ENCODE measurements around the gene GRAMD1A. TPM values are rescaled to one million over a fixed set of nuclear protein-coding genes. Genes with fewer than 3 reads are reported as not detected.
"Not testable (repeated sequence)": the region's sequence is repeated elsewhere in the genome, so short reads cannot be mapped to it uniquely, and the experiment has no call there.

Gene GRAMD1A
- polyA plus RNA-seq, 1 donor from 2014 or later = 19.0 TPM

GRCh38 chr19:34995551-34995950 lies 4.6 kb upstream of the GRAMD1A start:
- Histone ChIP-seq H3K36me3 (ENCODE audit: insufficient read depth, low read length) (no peaks in the 10 kb centered on the region), H3K27me3 (ENCODE audit: insufficient read depth, low read depth, low read length) (no peaks in the 10 kb centered on the region), H4K20me1 (ENCODE audit: insufficient read depth) (no peaks in the 10 kb centered on the region), H3K9ac (ENCODE audit: low read length) (no peak overlapping the region), H2AFZ (ENCODE audit: low read depth, low read length) (no peak overlapping the region), H3K9me3 (ENCODE audit: low read length) (no peaks in the 10 kb centered on the region), H3F3A (ENCODE audit: insufficient read depth, low read length, poor library complexity, severe bottlenecking) (no peaks in the 10 kb centered on the region), H3K27ac (ENCODE audit: low read length) (no peak overlapping the region), H3K4me2 (ENCODE audit: low read length) (no peak overlapping the region), H3K79me2 (replicated peaks; ENCODE audit: insufficient read depth, low read length) (peaks cover 11% of the 10 kb centered on the region), H3K9me2 (ENCODE audit: insufficient read depth, low read length) (no peaks in the 10 kb centered on the region), H3K4me3 (ENCODE audit: low read length) (no peak overlapping the region)
- no peak for TF ChIP-seq RAD21 (conservative IDR thresholded peaks at IDR 0.05)
- no peak for TF ChIP-seq EP300 (conservative IDR thresholded peaks at IDR 0.05; ENCODE audit: poor library complexity, severe bottlenecking)
- TF ChIP-seq EZH2 (IDR thresholded peaks at IDR 0.05; ENCODE audit: borderline replicate concordance, insufficient read depth, low read length, poor library complexity, severe bottlenecking) = no peak
- no peak for TF ChIP-seq SMC3 (conservative IDR thresholded peaks at IDR 0.05; ENCODE audit: poor library complexity)
- TF ChIP-seq REST (IDR thresholded peaks at IDR 0.05; ENCODE audit: borderline replicate concordance) = no peak
- no peak for TF ChIP-seq CTCF (IDR thresholded peaks at IDR 0.05; ENCODE audit: poor library complexity, severe bottlenecking)
- no peak for TF ChIP-seq MXI1 (conservative IDR thresholded peaks at IDR 0.05; ENCODE audit: poor library complexity, severe bottlenecking)
- TF ChIP-seq POLR2AphosphoS5 (IDR thresholded peaks at IDR 0.05) = no peak
- no peak for TF ChIP-seq TAF1 (IDR thresholded peaks at IDR 0.05; ENCODE audit: low read depth)

GRCh38 chr19:34997071-34997617 lies 3.0 kb upstream of the GRAMD1A start:
- Histone ChIP-seq H3F3A (ENCODE audit: insufficient read depth, low read length, poor library complexity, severe bottlenecking) (no peaks in the 10 kb centered on the region), H3K36me3 (ENCODE audit: insufficient read depth, low read length) (no peaks in the 10 kb centered on the region), H3K4me2 (ENCODE audit: low read length) (no peak overlapping the region), H3K4me3 (ENCODE audit: low read length) (no peak overlapping the region), H3K9me2 (ENCODE audit: insufficient read depth, low read length) (no peaks in the 10 kb centered on the region), H3K27ac (ENCODE audit: low read length) (no peak overlapping the region), H3K27me3 (ENCODE audit: insufficient read depth, low read depth, low read length) (no peaks in the 10 kb centered on the region), H2AFZ (ENCODE audit: low read depth, low read length) (no peak overlapping the region), H3K9me3 (ENCODE audit: low read length) (no peaks in the 10 kb centered on the region), H4K20me1 (ENCODE audit: insufficient read depth) (no peaks in the 10 kb centered on the region), H3K79me2 (replicated peaks; ENCODE audit: insufficient read depth, low read length) (peaks cover 24% of the 10 kb centered on the region), H3K9ac (ENCODE audit: low read length) (no peak overlapping the region)
- no peak for TF ChIP-seq TAF1 (IDR thresholded peaks at IDR 0.05; ENCODE audit: low read depth)
- TF ChIP-seq EP300 (conservative IDR thresholded peaks at IDR 0.05; ENCODE audit: poor library complexity, severe bottlenecking) = no peak
- no peak for TF ChIP-seq REST (IDR thresholded peaks at IDR 0.05; ENCODE audit: borderline replicate concordance)
- no peak for TF ChIP-seq MXI1 (conservative IDR thresholded peaks at IDR 0.05; ENCODE audit: poor library complexity, severe bottlenecking)
- no peak for TF ChIP-seq EZH2 (IDR thresholded peaks at IDR 0.05; ENCODE audit: borderline replicate concordance, insufficient read depth, low read length, poor library complexity, severe bottlenecking)
- no peak for TF ChIP-seq RAD21 (conservative IDR thresholded peaks at IDR 0.05)
- TF ChIP-seq POLR2AphosphoS5 (IDR thresholded peaks at IDR 0.05) = no peak
- TF ChIP-seq CTCF (IDR thresholded peaks at IDR 0.05; ENCODE audit: poor library complexity, severe bottlenecking) = no peak
- no peak for TF ChIP-seq SMC3 (conservative IDR thresholded peaks at IDR 0.05; ENCODE audit: poor library complexity)

- H3K9me3 ChIP-seq (ENCODE audit: low read length); H3K27ac ChIP-seq (ENCODE audit: low read length); H3K36me3 ChIP-seq (ENCODE audit: insufficient read depth, low read length); H3K4me3 ChIP-seq (ENCODE audit: low read length); H4K20me1 ChIP-seq (ENCODE audit: insufficient read depth); H3K9me2 ChIP-seq (ENCODE audit: insufficient read depth, low read length); H3K4me2 ChIP-seq (ENCODE audit: low read length); H2AFZ ChIP-seq (ENCODE audit: low read depth, low read length); H3K9ac ChIP-seq (ENCODE audit: low read length); H3F3A ChIP-seq (ENCODE audit: insufficient read depth, low read length, poor library complexity, severe bottlenecking); H3K27me3 ChIP-seq (ENCODE audit: insufficient read depth, low read depth, low read length): not testable (repeated sequence)
- peaks cover 31% of the 10 kb centered on the region for H3K79me2 ChIP-seq (replicated peaks; ENCODE audit: insufficient read depth, low read length)
These were observed 1.9 kb upstream of the GRAMD1A start for GRCh38 chr19:34998224-34998623.

All from neural cell (in vitro differentiated cells).